Activated naive CD4-positive, alpha-beta T cell (primary cell): Measurements from ENCODE around the gene COL4A2.
"Not testable (repeated sequence)": the region's sequence is repeated elsewhere in the genome, so short reads cannot be mapped to it uniquely, and the experiment has no call there.

Experiments used
- DNase-seq, 4 experiments: peaks; one replicate each; lab custom pipeline; 2025; lab: John Stamatoyannopoulos, UW

COL4A2 gene

GRCh38 chr13:110379905-110380341 lies 72.8 kb downstream of the COL4A2 start:
- no peak for DNase-seq

GRCh38 chr13:110380359-110381028 lies 73.4 kb downstream of the COL4A2 start:
- DNase-seq: no peak

- no peak for DNase-seq
Measured at GRCh38 chr13:110381029-110381360, 73.9 kb downstream of the COL4A2 start.

GRCh38 chr13:110382229-110382628 lies 75.1 kb downstream of the COL4A2 start:
- DNase-seq: no peak

- no peak for DNase-seq
Measured at GRCh38 chr13:110382830-110383229, 75.7 kb downstream of the COL4A2 start.

- DNase-seq: no peak
Measured at GRCh38 chr13:110387451-110388107, 80.5 kb downstream of the COL4A2 start.

GRCh38 chr13:110388108-110388943 lies 81.2 kb downstream of the COL4A2 start:
- no peak for DNase-seq

- no peak for DNase-seq
Measured at GRCh38 chr13:110390567-110390966, 83.5 kb downstream of the COL4A2 start.

GRCh38 chr13:110391273-110391672 lies 84.2 kb downstream of the COL4A2 start:
- no peak for DNase-seq

- DNase-seq: no peak
Measured at GRCh38 chr13:110392510-110393240, 85.6 kb downstream of the COL4A2 start.

GRCh38 chr13:110393761-110394160 lies 86.7 kb downstream of the COL4A2 start:
- DNase-seq: no peak

- no peak for DNase-seq
Measured at GRCh38 chr13:110394371-110394841, 87.3 kb downstream of the COL4A2 start.

GRCh38 chr13:110395616-110396015 lies 88.5 kb downstream of the COL4A2 start:
- not testable (repeated sequence) for DNase-seq

GRCh38 chr13:110396476-110396875 lies 89.4 kb downstream of the COL4A2 start:
- no peak for DNase-seq

GRCh38 chr13:110396913-110397381 lies 89.9 kb downstream of the COL4A2 start:
- DNase-seq: no peak

GRCh38 chr13:110397436-110398115 lies 90.5 kb downstream of the COL4A2 start:
- no peak for DNase-seq

GRCh38 chr13:110398564-110399507 lies 91.8 kb downstream of the COL4A2 start:
- DNase-seq: no peak

- no peak for DNase-seq
Measured at GRCh38 chr13:110399801-110400200, 92.7 kb downstream of the COL4A2 start.

GRCh38 chr13:110400786-110401533 lies 93.9 kb downstream of the COL4A2 start:
- no peak for DNase-seq
